OCI-LY7 (cell line): Measurements from ENCODE around the gene CACNA2D1. TPM values are rescaled to one million over a fixed set of nuclear protein-coding genes. Genes with fewer than 3 reads are reported as not detected.

ENCODE experiments used
- BruUV-seq: library from RNA; stranded (reverse); fragments of 400-500 nt; replicated peaks from 2 replicates; lab custom pipeline; 2021; lab: Mats Ljungman, UMichigan
- CTCF ChIA-PET: fragments of 300-600 bp; sonication (Branson Sonifier 250); formaldehyde crosslinking; loops from one replicate; lab custom pipeline; 2022; ENCODE audit warnings: antibody characterized with exemption; ENCODE audit not compliant: unreplicated experiment; lab: Charles Lee
- POLR2A ChIA-PET: fragments of 300-600 bp; sonication (Branson Sonifier 250); formaldehyde crosslinking; loops from one replicate; lab custom pipeline; 2022; ENCODE audit warnings: antibody characterized with exemption; lab: Charles Lee
- DNase-seq: peaks from one replicate; pipeline ENCODE4 v3.0.0-alpha.2; 2015; ENCODE audit warnings: low spot score
- H2AFZ ChIP-seq: fragments of 200-600 bp; sonication (generic), shearing (Covaris generic); 2 replicates; pipeline ENCODE4 v1.6.1; 2014; ENCODE audit warnings: mild to moderate bottlenecking, antibody characterized with exemption, low read length, moderate library complexity
- H3K27ac ChIP-seq: fragments of 200-600 bp; sonication (generic); 2 replicates; pipeline ENCODE4 v1.5.1; 2014; ENCODE audit warnings: mixed run types, low read depth, mild to moderate bottlenecking, moderate library complexity, low read length, inconsistent platforms; ENCODE audit not compliant: poor library complexity, severe bottlenecking
- H3K36me3 ChIP-seq: fragments of 200-600 bp; sonication (generic); 2 replicates; pipeline ENCODE4 v1.6.1; 2014; ENCODE audit warnings: mild to moderate bottlenecking, antibody characterized with exemption, low read length, moderate library complexity, mixed read lengths; ENCODE audit not compliant: insufficient read depth
- H3K4me1 ChIP-seq: fragments of 200-600 bp; sonication (generic); 2 replicates; pipeline ENCODE4 v1.5.1; 2014; ENCODE audit warnings: mild to moderate bottlenecking, low read length; ENCODE audit not compliant: insufficient read depth, poor library complexity, severe bottlenecking
- H3K4me2 ChIP-seq: fragments of 200-600 bp; sonication (generic); 2 replicates; pipeline ENCODE4 v1.6.1; 2014; ENCODE audit warnings: mild to moderate bottlenecking, low read length
- H3K4me3 ChIP-seq: fragments of 200-600 bp; sonication (generic); 2 replicates; pipeline ENCODE4 v1.5.1; 2014; ENCODE audit warnings: mild to moderate bottlenecking, low read depth, low read length; ENCODE audit not compliant: poor library complexity, severe bottlenecking
- H3K79me2 ChIP-seq: fragments of 200-600 bp; sonication (generic); 2 replicates; pipeline ENCODE4 v1.6.1; 2016; ENCODE audit warnings: low read depth, mild to moderate bottlenecking, low read length, moderate library complexity, mixed read lengths; ENCODE audit not compliant: insufficient read depth
- H3K9me2 ChIP-seq: fragments of 200-600 bp; sonication (generic); 2 replicates; pipeline ENCODE4 v1.6.1; 2016; ENCODE audit warnings: mild to moderate bottlenecking, low read length, mixed read lengths; ENCODE audit not compliant: insufficient read depth
- H3K9me3 ChIP-seq: fragments of 200-600 bp; sonication (generic); 2 replicates; pipeline ENCODE4 v1.6.1; 2014; ENCODE audit warnings: mild to moderate bottlenecking, mixed run types, low read length, mixed read lengths
- H4K20me1 ChIP-seq: fragments of 200-600 bp; sonication (generic); 2 replicates; pipeline ENCODE4 v1.6.1; 2014; ENCODE audit warnings: mild to moderate bottlenecking, antibody characterized with exemption, low read length, moderate library complexity, mixed read lengths; ENCODE audit not compliant: insufficient read depth
- EZH2phosphoT487 ChIP-seq: fragments of 200-600 bp; sonication (generic); IDR thresholded peaks from 2 replicates; pipeline ENCODE4 v1.6.1; 2018; ENCODE audit warnings: low read depth, borderline replicate concordance, mild to moderate bottlenecking, mixed run types, antibody characterized with exemption, low read length, moderate library complexity, mixed read lengths
- intact Hi-C: fragments of 100-400 bp; cut with micrococcal nuclease; formaldehyde crosslinking; loops from one replicate; pipeline ENCODE4 v1.10.0; 2022; ENCODE audit not compliant: unreplicated experiment
- total RNA-seq, 2 experiments: library from RNA; depleted of rRNA in 1 of 2; stranded (reverse); fragments of >200 nt in 1 of 2; shearing (Covaris generic) in 1 of 2; gene quantifications; 2 replicates each; pipeline ENCODE4 v1.2.3, GENCODE V29; 2014 to 2022
- TF ChIP-seq, protein P1 (sequence below): fragments of 200-600 bp; sonication (generic); conservative IDR thresholded peaks from 2 replicates; pipeline ENCODE4 v1.5.1; 2014; ENCODE audit warnings: mild to moderate bottlenecking, antibody characterized with exemption, low read length, moderate library complexity, mixed read lengths

The CACNA2D1 gene
- total RNA-seq, 2 experiments from 2014 or later = not detected

DNA sequence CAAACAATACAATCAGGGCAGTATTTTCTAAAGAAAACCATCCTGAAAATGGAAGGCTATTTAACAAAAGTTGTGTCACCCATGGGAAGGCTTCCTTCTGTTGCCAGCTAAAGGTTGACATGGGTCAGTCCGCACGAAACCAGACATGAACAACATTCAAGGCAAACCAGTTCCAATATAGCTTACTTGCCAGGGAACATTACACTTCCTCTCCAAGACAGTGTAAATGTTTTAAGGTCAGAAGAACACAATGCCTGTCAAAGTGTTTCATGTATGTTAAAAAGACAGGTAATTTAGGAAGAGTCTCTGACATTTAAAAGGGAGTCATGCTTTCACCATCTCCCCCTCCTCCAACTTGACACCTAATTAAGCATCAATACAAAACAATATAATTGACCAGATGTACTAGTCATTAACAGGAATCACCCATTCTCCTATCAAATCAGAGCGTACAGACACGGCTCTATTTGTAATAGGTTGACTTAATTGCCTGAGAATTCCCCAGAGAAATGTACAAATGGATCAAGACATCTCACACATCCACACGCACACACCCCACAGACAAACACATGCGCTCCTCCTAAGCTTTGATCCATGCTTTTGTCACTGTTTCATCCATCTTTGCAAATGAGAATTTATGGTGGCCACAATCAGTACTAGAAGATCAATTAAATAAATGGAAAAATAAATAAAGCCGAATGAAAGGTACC, 69.5 kb downstream of the CACNA2D1 start:
- intact Hi-C loops = no loop called here
- POLR2A ChIA-PET = interaction anchor here (0.6 kb wide), 1 partner anchor 37 kb away, joined by 3 read pairs; no protein-coding TSS in a partner anchor

DNA sequence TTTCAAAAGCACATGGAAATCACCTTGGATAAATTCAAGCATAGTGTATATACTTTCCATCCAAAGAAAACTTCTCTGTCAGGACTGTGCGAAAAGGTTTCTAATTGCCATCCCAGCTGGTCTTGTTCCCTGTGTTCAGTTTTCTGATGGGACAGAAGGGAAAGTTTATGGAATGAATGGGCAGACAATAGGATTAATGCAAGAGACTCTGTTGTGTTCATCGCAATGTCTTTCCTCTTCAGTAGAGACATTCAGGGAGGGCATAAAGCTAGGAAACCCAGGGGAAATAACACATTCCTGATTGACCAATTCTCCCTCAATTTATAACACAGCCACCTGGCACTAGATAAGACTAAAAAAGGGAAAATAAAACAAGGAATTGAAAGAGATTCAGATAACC, 78.9 kb downstream of the CACNA2D1 start:
- Histone ChIP-seq H3K4me2 (no peak overlapping the region), H4K20me1 (no peaks in the 10 kb centered on the region), H3K9me2 (no peaks in the 10 kb centered on the region), H2AFZ (no peak overlapping the region), H3K9me3 (no peaks in the 10 kb centered on the region), H3K4me3 (no peak overlapping the region), H3K79me2 (no peaks in the 10 kb centered on the region), H3K36me3 (no peaks in the 10 kb centered on the region), H3K27ac (no peak overlapping the region), H3K4me1 (no peaks in the 10 kb centered on the region)
- no TSS peak for BruUV-seq
- intact Hi-C loops = no loop called here
- TF ChIP-seq EZH2phosphoT487 = no peak
- TF ChIP-seq, protein P1, sequence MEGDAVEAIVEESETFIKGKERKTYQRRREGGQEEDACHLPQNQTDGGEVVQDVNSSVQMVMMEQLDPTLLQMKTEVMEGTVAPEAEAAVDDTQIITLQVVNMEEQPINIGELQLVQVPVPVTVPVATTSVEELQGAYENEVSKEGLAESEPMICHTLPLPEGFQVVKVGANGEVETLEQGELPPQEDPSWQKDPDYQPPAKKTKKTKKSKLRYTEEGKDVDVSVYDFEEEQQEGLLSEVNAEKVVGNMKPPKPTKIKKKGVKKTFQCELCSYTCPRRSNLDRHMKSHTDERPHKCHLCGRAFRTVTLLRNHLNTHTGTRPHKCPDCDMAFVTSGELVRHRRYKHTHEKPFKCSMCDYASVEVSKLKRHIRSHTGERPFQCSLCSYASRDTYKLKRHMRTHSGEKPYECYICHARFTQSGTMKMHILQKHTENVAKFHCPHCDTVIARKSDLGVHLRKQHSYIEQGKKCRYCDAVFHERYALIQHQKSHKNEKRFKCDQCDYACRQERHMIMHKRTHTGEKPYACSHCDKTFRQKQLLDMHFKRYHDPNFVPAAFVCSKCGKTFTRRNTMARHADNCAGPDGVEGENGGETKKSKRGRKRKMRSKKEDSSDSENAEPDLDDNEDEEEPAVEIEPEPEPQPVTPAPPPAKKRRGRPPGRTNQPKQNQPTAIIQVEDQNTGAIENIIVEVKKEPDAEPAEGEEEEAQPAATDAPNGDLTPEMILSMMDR = no peak
- CTCF ChIA-PET = no interaction called here
- POLR2A ChIA-PET = interaction anchor here (1.2 to 1.4 kb wide), 2 partner anchors 12 to 15 kb away, joined by 3 read pairs; no protein-coding TSS in a partner anchor
- DNase-seq = no peak

More for the DNA sequence above, 69.5 kb downstream of the CACNA2D1 start:
- H3K79me2 ChIP-seq = no peaks in the 10 kb centered on the region
- no peak overlapping the region for H3K4me2 ChIP-seq
- no peaks in the 10 kb centered on the region for H3K9me2 ChIP-seq
- no peak for DNase-seq
- no peaks in the 10 kb centered on the region for H3K36me3 ChIP-seq
- no peaks in the 10 kb centered on the region for H3K4me1 ChIP-seq
- H4K20me1 ChIP-seq = no peaks in the 10 kb centered on the region
- CTCF ChIA-PET = no interaction called here
- H3K27ac ChIP-seq = no peak overlapping the region
- TF ChIP-seq, protein P1 = no peak
- no peak for TF ChIP-seq EZH2phosphoT487
- H3K4me3 ChIP-seq = no peak overlapping the region
- no TSS peak for BruUV-seq
- no peak overlapping the region for H2AFZ ChIP-seq
- H3K9me3 ChIP-seq = no peaks in the 10 kb centered on the region

DNA sequence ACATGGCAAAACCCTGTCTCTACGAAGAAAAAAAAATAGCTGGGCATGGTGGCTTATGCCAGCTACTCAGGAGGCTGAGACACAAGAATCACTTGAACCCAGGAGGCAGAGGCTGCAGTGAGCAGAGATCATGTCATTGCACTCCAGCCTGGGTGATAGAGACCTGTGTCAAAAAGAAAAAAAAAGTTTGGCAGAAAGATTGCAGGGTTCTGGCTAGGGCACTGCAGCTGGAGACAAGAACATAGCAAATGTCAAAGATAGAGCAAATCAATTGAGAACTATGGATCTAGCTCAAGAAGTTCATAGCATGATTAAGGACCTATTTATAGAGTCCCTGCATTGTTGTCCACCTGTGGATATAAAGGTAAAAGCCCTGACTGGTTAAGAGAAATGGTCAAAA, 79.5 kb downstream of the CACNA2D1 start:
- Histone ChIP-seq H3K79me2 (no peaks in the 10 kb centered on the region), H3K36me3 (no peaks in the 10 kb centered on the region), H3K27ac (no peak overlapping the region), H4K20me1 (no peaks in the 10 kb centered on the region), H3K9me2 (no peaks in the 10 kb centered on the region), H2AFZ (no peak overlapping the region), H3K4me1 (no peaks in the 10 kb centered on the region), H3K9me3 (no peaks in the 10 kb centered on the region), H3K4me2 (no peak overlapping the region), H3K4me3 (no peak overlapping the region)
- no peak for TF ChIP-seq EZH2phosphoT487
- TF ChIP-seq, protein P1 = no peak
- ChIA-PET CTCF (interaction anchor here (0.6 kb wide), 1 partner anchor 39 kb away, joined by 3 read pairs; no protein-coding TSS in a partner anchor), POLR2A (interaction anchor here (1.4 kb wide), 1 partner anchor 14 kb away, joined by 3 read pairs; no protein-coding TSS in a partner anchor)
- no TSS peak for BruUV-seq
- intact Hi-C loops = no loop called here
- DNase-seq = no peak
